Adrenal gland (tissue), 12 donors: ENCODE results near the gene DUSP1. TPM values are rescaled to one million over a fixed set of nuclear protein-coding genes. Genes with fewer than 3 reads are reported as not detected.

Source experiments
- DNase-seq, 7 donors: peaks; one replicate each; pipeline ENCODE4 v3.0.0-alpha.2; 2019 to 2020
- H3K27ac ChIP-seq, 5 donors: fragments of 200-600 bp; sonication (generic) in 4 of 5; 1 replicate in 3 of 5; 2 replicates in 2 of 5; pipeline versions ENCODE4 v1.5.1 to v1.8.0; 2016 to 2020; ENCODE audit warnings: mild to moderate bottlenecking in 1 of 5
- H3K27me3 ChIP-seq: fragments of 200-600 bp; 2 replicates; pipeline ENCODE4 v1.8.0; 2021
- H3K36me3 ChIP-seq, 2 donors: fragments of 200-600 bp; replicated peaks in 1 of 2; 1 replicate in 1 of 2; 2 replicates in 1 of 2; pipeline versions ENCODE4 v1.5.1 to v1.8.0; 2018 to 2022
- H3K4me1 ChIP-seq, 2 donors: fragments of 200-600 bp; replicated peaks in 1 of 2; 1 replicate in 1 of 2; 2 replicates in 1 of 2; pipeline versions ENCODE4 v1.5.1 to v1.8.0; 2018 to 2021
- H3K4me3 ChIP-seq, 4 donors: fragments of 200-600 bp; sonication (generic) in 3 of 4; one replicate each; pipeline ENCODE4 v1.5.1; 2016 to 2018
- H3K9me3 ChIP-seq, 3 donors: fragments of 200-600 bp; sonication (generic) in 1 of 3; replicated peaks in 1 of 3; 1 replicate in 2 of 3; 2 replicates in 1 of 3; pipeline versions ENCODE4 v1.5.1 to v1.8.0; 2016 to 2021
- POLR2A ChIP-seq, 2 donors: fragments of 450-650 bp; IDR thresholded peaks; one replicate each; pipeline ENCODE4 v1.6.1; 2017; ENCODE audit warnings: antibody characterized with exemption in 2 of 2, mild to moderate bottlenecking in 2 of 2, moderate library complexity in 1 of 2
- WGBS, 4 donors: extraction: QIAGEN DNeasy Blood & Tissue Kit in 2 of 4; methylation state at CpG; one replicate each; pipeline versions ENCODE4 v1.1.5 to v1.1.7; 2013 to 2017; 5-methylcytosine and 5-hydroxymethylcytosine counted together
- intact Hi-C, 2 donors: fragments of 100-400 bp; cut with DNase I; formaldehyde crosslinking; loops; one replicate each; pipeline versions ENCODE4 v1.14.1 to v1.15.0; 2022 to 2023
- polyA plus RNA-seq, 3 donors: library from polyadenylated mRNA; stranded (reverse); fragments of 200-250 nt in 2 of 3; fragments of 350-450 nt in 1 of 3; fragmentation: Illumina TruSeq in 1 of 3; extraction: RNeasy Lipid Tissue Mini Kit (QIAGEN cat#74804) in 1 of 3; gene quantifications; one replicate each; pipeline ENCODE4 v1.2.3, GENCODE V29; 2013 to 2014
- total RNA-seq, 9 donors: library from RNA; depleted of rRNA in 4 of 9; stranded (reverse); fragments of >200 nt in 4 of 9; fragments of 120-200 nt in 1 of 9; fragmentation: NEBNext Ultra II Directional in 1 of 9; extraction: Animal tissue kit (Norgen Biotek cat#: 25700) in 1 of 9; gene quantifications; one replicate each; pipeline versions ENCODE4 v1.1.0 to v1.2.4, GENCODE V29; 2013 to 2023
- TF ChIP-seq, protein P1 (sequence below), 6 experiments: fragments of 450-650 bp in 4 of 6; fragments of 200-600 bp in 2 of 6; sonication (generic) in 1 of 6; IDR thresholded peaks; 1 replicate in 5 of 6; 2 replicates in 1 of 6; pipeline versions ENCODE4 v1.5.1 to v1.8.0; 2016 to 2021; ENCODE audit warnings: antibody characterized with exemption in 6 of 6, mild to moderate bottlenecking in 2 of 6, moderate library complexity in 1 of 6
- donor health status: healthy with polysubstance abuse.
- donor health status: Bipolar disorder and iron deficiency.
- donor health status: DM: yes; HTN: yes; CAD: no.
- donor health status: DM: no; HTN: no; CAD: no.
- donor health status: DM: no; HTN: no; CAD: no.
- donor health status: DM: yes; HTN: yes; CAD: no.

Gene DUSP1
- total and polyA plus RNA-seq, 12 donors, result 59.5 to 603 (median 260) TPM

- intact Hi-C loops, result no loop called here
- 91 to 95% (median 93%) methylated on average over 6 of the region's 6 CpGs for WGBS, 4 donors
- Histone ChIP-seq H3K4me1 (peaks cover 0 to 12% of the 10 kb centered on the region in 2 donors), H3K27ac (no peak overlapping the region), H3K9me3 (no peaks in the 10 kb centered on the region), H3K27me3 (no peaks in the 10 kb centered on the region), H3K4me3 (no peak overlapping the region), H3K36me3 (no peaks in the 10 kb centered on the region)
- DNase-seq, result no peak
- TF ChIP-seq, protein P1, sequence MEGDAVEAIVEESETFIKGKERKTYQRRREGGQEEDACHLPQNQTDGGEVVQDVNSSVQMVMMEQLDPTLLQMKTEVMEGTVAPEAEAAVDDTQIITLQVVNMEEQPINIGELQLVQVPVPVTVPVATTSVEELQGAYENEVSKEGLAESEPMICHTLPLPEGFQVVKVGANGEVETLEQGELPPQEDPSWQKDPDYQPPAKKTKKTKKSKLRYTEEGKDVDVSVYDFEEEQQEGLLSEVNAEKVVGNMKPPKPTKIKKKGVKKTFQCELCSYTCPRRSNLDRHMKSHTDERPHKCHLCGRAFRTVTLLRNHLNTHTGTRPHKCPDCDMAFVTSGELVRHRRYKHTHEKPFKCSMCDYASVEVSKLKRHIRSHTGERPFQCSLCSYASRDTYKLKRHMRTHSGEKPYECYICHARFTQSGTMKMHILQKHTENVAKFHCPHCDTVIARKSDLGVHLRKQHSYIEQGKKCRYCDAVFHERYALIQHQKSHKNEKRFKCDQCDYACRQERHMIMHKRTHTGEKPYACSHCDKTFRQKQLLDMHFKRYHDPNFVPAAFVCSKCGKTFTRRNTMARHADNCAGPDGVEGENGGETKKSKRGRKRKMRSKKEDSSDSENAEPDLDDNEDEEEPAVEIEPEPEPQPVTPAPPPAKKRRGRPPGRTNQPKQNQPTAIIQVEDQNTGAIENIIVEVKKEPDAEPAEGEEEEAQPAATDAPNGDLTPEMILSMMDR (IDR thresholded peaks at IDR 0.05), result no peak
- TF ChIP-seq POLR2A (IDR thresholded peaks at IDR 0.05), result no peak
Measured at GRCh38 chr5:172754596-172755356, 16.2 kb downstream of the DUSP1 start.

- Histone ChIP-seq H3K4me1 (peaks cover 0 to 7% of the 10 kb centered on the region in 2 donors), H3K27ac (no peak overlapping the region), H3K27me3 (no peaks in the 10 kb centered on the region), H3K36me3 (no peaks in the 10 kb centered on the region), H3K4me3 (no peak overlapping the region), H3K9me3 (no peaks in the 10 kb centered on the region)
- DNase-seq, result no peak
- WGBS, 4 donors, result 57 to 66% (median 60%) methylated on average over 2 of the region's 2 CpGs
- no peak for TF ChIP-seq POLR2A (IDR thresholded peaks at IDR 0.05)
- TF ChIP-seq, protein P1 (IDR thresholded peaks at IDR 0.05), result no peak
- intact Hi-C loops, result no loop called here
Measured at GRCh38 chr5:172753101-172753500, 17.9 kb downstream of the DUSP1 start.

GRCh38 chr5:172751761-172752510 lies 19.1 kb downstream of the DUSP1 start:
- TF ChIP-seq, protein P1 (IDR thresholded peaks at IDR 0.05), result no peak
- TF ChIP-seq POLR2A (IDR thresholded peaks at IDR 0.05), result no peak
- H3K27ac ChIP-seq, result no peak overlapping the region
- no peaks in the 10 kb centered on the region for H3K27me3 ChIP-seq
- intact Hi-C loops, result no loop called here
- no peak overlapping the region for H3K4me3 ChIP-seq
- H3K36me3 ChIP-seq, result no peaks in the 10 kb centered on the region
- peak in 1 of 7 donors; percentile 7 for DNase-seq
- no peaks in the 10 kb centered on the region for H3K9me3 ChIP-seq
- H3K4me1 ChIP-seq, result no peaks in the 10 kb centered on the region
- WGBS, 4 donors, result 88 to 90% (median 88%) methylated on average over 13 to 14 of the region's 14 CpGs

- intact Hi-C loops, result no loop called here
- H3K27ac ChIP-seq, result peak overlapping the region in 4 of 5 donors; percentile 18 to 90 (median 41)
- TF ChIP-seq, protein P1 (IDR thresholded peaks at IDR 0.05), result no peak
- TF ChIP-seq POLR2A (IDR thresholded peaks at IDR 0.05), result no peak
Measured at GRCh38 chr5:172749881-172750633, 20.9 kb downstream of the DUSP1 start.

More at GRCh38 chr5:172749881-172750633, 20.9 kb downstream of the DUSP1 start:
- no peaks in the 10 kb centered on the region for H3K36me3 ChIP-seq
- H3K4me3 ChIP-seq, result no peak overlapping the region
- H3K9me3 ChIP-seq, result no peaks in the 10 kb centered on the region
- H3K27me3 ChIP-seq, result no peaks in the 10 kb centered on the region
- DNase-seq, result peak in 2 of 7 donors; percentile 45 to 67
- no peaks in the 10 kb centered on the region for H3K4me1 ChIP-seq
- 64 to 67% (median 64%) methylated on average over 12 to 19 of the region's 19 CpGs for WGBS, 4 donors
